ENCODE results near the gene ZNF74. TPM values are rescaled to one million over a fixed set of nuclear protein-coding genes. Genes with fewer than 3 reads are reported as not detected.

Gene ZNF74
- total and polyA plus RNA-seq, 8 donors = 5.0 to 9.1 (median 5.7) TPM

DNA sequence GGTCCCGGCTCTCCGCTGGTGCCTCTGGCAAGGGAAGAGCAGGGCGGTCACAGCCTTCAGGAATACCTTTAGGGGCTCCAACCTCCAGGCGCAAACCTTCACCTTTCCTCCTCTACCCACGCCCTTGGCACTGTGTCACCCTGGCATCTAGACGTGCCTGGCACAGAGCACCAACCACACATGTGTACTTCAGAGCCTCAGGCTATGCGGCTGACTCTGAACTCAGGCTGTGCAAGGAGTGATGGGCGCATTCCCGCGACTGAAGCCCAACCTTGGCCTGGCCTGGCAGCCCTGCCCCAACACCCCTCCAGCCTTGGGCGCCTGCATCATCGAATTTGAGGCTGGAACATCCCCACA, 32.3 kb downstream of the ZNF74 start:
- Histone ChIP-seq H3K27me3 (peaks cover 0 to 29% (median 0%) of the 10 kb centered on the region in 4 donors), H3K27ac (no peak overlapping the region), H3K36me3 (no peaks in the 10 kb centered on the region), H3K4me3 (peak overlapping the region in 1 of 4 donors; percentile 31), H3K9me3 (no peaks in the 10 kb centered on the region), H3K4me1 (peaks cover 3 to 12% (median 9%) of the 10 kb centered on the region in 3 donors)
- ATAC-seq (no peak), FAIRE-seq (no peak), DNase-seq (peak in 1 of 6 donors; percentile 44)
- WGBS, 2 donors = 35 to 43% methylated on average over 9 to 12 of the region's 12 CpGs
- TF ChIP-seq, protein P1, sequence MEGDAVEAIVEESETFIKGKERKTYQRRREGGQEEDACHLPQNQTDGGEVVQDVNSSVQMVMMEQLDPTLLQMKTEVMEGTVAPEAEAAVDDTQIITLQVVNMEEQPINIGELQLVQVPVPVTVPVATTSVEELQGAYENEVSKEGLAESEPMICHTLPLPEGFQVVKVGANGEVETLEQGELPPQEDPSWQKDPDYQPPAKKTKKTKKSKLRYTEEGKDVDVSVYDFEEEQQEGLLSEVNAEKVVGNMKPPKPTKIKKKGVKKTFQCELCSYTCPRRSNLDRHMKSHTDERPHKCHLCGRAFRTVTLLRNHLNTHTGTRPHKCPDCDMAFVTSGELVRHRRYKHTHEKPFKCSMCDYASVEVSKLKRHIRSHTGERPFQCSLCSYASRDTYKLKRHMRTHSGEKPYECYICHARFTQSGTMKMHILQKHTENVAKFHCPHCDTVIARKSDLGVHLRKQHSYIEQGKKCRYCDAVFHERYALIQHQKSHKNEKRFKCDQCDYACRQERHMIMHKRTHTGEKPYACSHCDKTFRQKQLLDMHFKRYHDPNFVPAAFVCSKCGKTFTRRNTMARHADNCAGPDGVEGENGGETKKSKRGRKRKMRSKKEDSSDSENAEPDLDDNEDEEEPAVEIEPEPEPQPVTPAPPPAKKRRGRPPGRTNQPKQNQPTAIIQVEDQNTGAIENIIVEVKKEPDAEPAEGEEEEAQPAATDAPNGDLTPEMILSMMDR (IDR thresholded peaks at IDR 0.05) = no peak
- intact Hi-C loops (cut with DNase I) = loop anchor here in 1 of 3 donors (10.0 kb wide), 1 partner anchor 69 kb away; the partner anchor contains the start of gene KLHL22

DNA sequence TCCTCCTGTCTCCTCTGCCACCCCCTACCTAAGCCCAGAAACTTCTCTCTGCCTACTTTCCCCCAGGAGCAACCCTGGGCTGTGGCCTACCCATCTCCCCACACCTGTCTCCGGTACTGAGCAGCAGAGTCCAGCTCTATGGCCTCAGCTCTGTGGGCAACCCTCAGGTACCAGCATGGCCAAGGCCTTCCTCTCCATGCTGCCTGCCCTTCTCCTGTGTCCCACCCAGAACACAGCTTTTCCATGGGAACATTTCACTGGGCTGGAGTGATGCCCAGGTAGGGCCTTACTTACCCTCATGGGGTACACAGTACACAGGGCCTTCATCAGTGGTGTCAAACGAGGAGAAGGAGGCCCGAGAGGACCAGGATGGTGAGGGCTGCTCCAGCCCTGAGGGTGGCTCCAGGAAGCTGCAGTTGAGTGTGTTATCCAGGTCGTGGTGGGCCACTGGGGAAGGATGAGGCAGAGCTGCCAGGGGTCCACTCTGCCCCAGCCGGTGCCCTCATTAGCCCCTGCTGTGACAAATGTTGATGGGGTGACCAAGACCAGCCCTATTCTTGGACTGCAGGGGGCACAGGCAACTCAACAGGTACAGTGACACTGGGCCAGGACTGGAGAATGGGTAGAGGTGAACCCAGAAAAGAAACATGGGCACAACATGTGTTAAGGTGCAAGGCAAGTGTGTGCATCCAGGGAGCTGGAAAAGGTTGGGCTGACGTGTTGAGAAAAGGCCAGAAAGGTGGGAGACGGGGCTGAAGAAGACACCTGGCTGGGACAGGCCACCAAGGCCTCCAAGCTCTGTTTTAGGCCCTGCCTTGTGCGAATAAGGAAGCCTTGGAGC, 33.4 kb downstream of the ZNF74 start:
- Histone ChIP-seq H3K36me3 (no peaks in the 10 kb centered on the region), H3K4me3 (no peak overlapping the region), H3K27me3 (peaks cover 0 to 37% (median 0%) of the 10 kb centered on the region in 4 donors), H3K4me1 (peaks cover 4 to 16% (median 9%) of the 10 kb centered on the region in 3 donors), H3K27ac (no peak overlapping the region), H3K9me3 (no peaks in the 10 kb centered on the region)
- peak in 1 of 6 donors; percentile 24 for DNase-seq
- no peak for ATAC-seq
- WGBS, 2 donors = 90 to 92% methylated on average over 8 of the region's 8 CpGs
- TF ChIP-seq, protein P1 (IDR thresholded peaks at IDR 0.05) = no peak
- intact Hi-C loops (cut with DNase I) = loop anchor here in 1 of 3 donors (10.0 kb wide), 1 partner anchor 67 kb away; the partner anchor contains the start of gene KLHL22
- no peak for FAIRE-seq

DNA sequence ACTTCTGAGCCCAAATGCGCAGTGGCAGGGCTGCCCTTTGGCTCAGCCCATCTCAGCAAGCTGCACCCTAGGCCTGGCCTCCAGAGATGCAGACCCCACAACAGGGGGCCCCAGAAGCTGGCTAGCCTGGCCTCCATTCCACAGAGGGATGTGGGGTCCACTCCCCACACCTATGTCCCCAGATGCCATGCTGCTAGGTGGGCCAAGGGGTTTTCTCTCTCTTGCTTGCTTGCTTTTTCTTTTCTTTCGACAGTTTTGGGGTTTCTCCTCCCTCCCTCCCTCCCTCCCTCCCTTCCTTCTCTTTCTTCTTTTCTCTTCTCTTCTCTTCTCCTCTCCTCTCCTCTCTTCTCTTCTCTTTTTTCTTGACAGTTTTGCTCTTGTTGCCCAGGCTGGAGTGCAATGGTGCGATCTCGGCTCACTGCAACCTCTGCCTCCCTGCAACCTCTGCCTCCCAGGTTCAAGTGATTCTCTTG, 34.0 kb downstream of the ZNF74 start:
- Histone ChIP-seq H3K4me1 (peaks cover 4 to 16% (median 9%) of the 10 kb centered on the region in 3 donors), H3K27ac (no peak overlapping the region), H3K27me3 (peaks cover 0 to 37% (median 0%) of the 10 kb centered on the region in 4 donors), H3K36me3 (no peaks in the 10 kb centered on the region), H3K4me3 (no peak overlapping the region), H3K9me3 (no peaks in the 10 kb centered on the region)
- 96 to 100% methylated on average over 4 of the region's 4 CpGs for WGBS, 2 donors
- TF ChIP-seq, protein P1 (IDR thresholded peaks at IDR 0.05) = no peak
- ATAC-seq (no peak), DNase-seq (peak in 2 of 6 donors; percentile 21 to 46), FAIRE-seq (no peak)
- intact Hi-C loops (cut with DNase I) = loop anchor here in 1 of 3 donors (10.0 kb wide), 1 partner anchor 67 kb away; the partner anchor contains the start of gene KLHL22

DNA sequence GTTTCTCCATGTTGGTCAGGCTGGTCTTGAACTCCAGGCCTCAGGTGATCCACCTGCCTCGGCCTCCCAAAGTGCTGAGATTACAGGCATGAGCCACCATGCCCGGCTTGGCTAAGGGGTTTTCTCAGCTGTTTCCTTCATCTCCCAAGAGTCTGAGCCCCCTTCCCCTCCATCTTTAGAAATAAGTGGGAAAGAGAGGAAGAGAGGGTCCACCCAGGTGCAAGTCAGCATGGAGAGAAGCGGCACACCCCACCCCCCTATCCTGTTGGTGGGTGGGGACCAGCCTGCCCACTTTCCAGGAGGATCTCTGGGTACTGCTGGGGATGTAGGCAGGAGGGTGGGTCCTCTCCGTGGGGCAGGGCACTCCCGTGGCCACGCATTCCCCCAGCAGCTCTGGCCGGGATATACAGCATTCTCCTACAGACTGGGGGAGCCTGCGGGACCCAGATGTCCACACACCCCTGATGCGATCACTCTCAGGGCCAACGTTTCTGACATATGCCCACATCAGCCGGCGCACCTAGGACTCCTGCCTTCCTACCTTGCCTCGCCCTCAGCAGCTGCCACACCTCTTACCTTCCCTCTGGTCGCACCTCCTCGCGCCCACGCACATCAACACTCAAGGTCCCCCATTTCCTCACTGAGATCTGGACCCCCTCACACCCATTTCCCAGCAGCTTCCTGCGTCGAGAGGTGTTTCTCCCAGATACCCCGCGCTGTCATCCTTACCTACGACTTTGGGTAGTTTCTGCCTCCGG, 34.7 kb downstream of the ZNF74 start:
- FAIRE-seq (no peak), ATAC-seq (no peak), DNase-seq (peak in 2 of 6 donors; percentile 8 to 50)
- no peak overlapping the region for H3K27ac ChIP-seq
- no peaks in the 10 kb centered on the region for H3K36me3 ChIP-seq
- TF ChIP-seq, protein P1 (IDR thresholded peaks at IDR 0.05) = no peak
- peaks cover 4 to 16% (median 5%) of the 10 kb centered on the region in 3 donors for H3K4me1 ChIP-seq
- 77 to 78% methylated on average over 23 of the region's 23 CpGs for WGBS, 2 donors
- peaks cover 0 to 37% (median 0%) of the 10 kb centered on the region in 4 donors for H3K27me3 ChIP-seq
- intact Hi-C loops (cut with DNase I) = loop anchor here in 1 of 3 donors (10.0 kb wide), 1 partner anchor 66 kb away; the partner anchor contains the start of gene KLHL22
- peak overlapping the region in 1 of 4 donors; percentile 40 for H3K4me3 ChIP-seq
- H3K9me3 ChIP-seq = no peaks in the 10 kb centered on the region
